H9 (cell line): Measurements from ENCODE around the gene KDM4F. TPM values are rescaled to one million over a fixed set of nuclear protein-coding genes. Genes with fewer than 3 reads are reported as not detected.

Source experiments
- DNase-seq: peaks from one replicate; pipeline ENCODE4 v3.0.0-alpha.2; 2017
- H2AFZ ChIP-seq: one replicate; pipeline ENCODE4 v1.6.1; 2013; ENCODE audit warnings: mild to moderate bottlenecking, low read length, control low read depth, moderate library complexity
- H2AK5ac ChIP-seq: 2 replicates; pipeline ENCODE4 v1.6.1; 2013; ENCODE audit warnings: low read length, control low read depth, mixed read lengths; ENCODE audit not compliant: insufficient read length
- H2BK120ac ChIP-seq: one replicate; pipeline ENCODE4 v1.6.1; 2013; ENCODE audit warnings: low read depth, mild to moderate bottlenecking, low read length, control low read depth, inconsistent platforms; ENCODE audit not compliant: poor library complexity, severe bottlenecking
- H2BK12ac ChIP-seq: 2 replicates; pipeline ENCODE4 v1.6.1; 2013; ENCODE audit warnings: low read length, control low read depth, mixed read lengths, low read depth; ENCODE audit not compliant: insufficient read length
- H2BK15ac ChIP-seq: 2 replicates; pipeline ENCODE4 v1.6.1; 2013; ENCODE audit warnings: low read depth, low read length, control low read depth
- H2BK20ac ChIP-seq: one replicate; pipeline ENCODE4 v1.6.1; 2013; ENCODE audit warnings: low read depth, mild to moderate bottlenecking, low read length, control low read depth, inconsistent platforms; ENCODE audit not compliant: poor library complexity, severe bottlenecking
- H2BK5ac ChIP-seq: 2 replicates; pipeline ENCODE4 v1.6.1; 2013; ENCODE audit warnings: low read length, control low read depth, mixed read lengths; ENCODE audit not compliant: insufficient read length
- H3K14ac ChIP-seq: 2 replicates; pipeline ENCODE4 v1.6.1; 2013; ENCODE audit warnings: low read length, control low read depth; ENCODE audit not compliant: insufficient read depth
- H3K18ac ChIP-seq: 2 replicates; pipeline ENCODE4 v1.6.1; 2013; ENCODE audit warnings: low read depth, mild to moderate bottlenecking, mixed read lengths, low read length, control low read depth; ENCODE audit not compliant: insufficient read length
- H3K23ac ChIP-seq: 2 replicates; pipeline ENCODE4 v1.6.1; 2013; ENCODE audit warnings: low read length, control low read depth, mixed read lengths, low read depth; ENCODE audit not compliant: insufficient read length
- H3K23me2 ChIP-seq: 2 replicates; pipeline ENCODE4 v1.6.1; 2013; ENCODE audit warnings: low read depth, mild to moderate bottlenecking, mixed read lengths, low read length, control low read depth; ENCODE audit not compliant: insufficient read length, poor library complexity, severe bottlenecking
- H3K27ac ChIP-seq: 2 replicates; pipeline ENCODE4 v1.5.1; 2013; ENCODE audit warnings: low read length, control low read depth, mixed read lengths, low read depth; ENCODE audit not compliant: insufficient read length
- H3K27me3 ChIP-seq: 2 replicates; pipeline ENCODE4 v1.6.1; 2013; ENCODE audit warnings: low read length, control low read depth, inconsistent platforms; ENCODE audit not compliant: insufficient read depth
- H3K4ac ChIP-seq: 2 replicates; pipeline ENCODE4 v1.6.1; 2013; ENCODE audit warnings: low read depth, mild to moderate bottlenecking, control low read depth, inconsistent platforms, low read length, moderate library complexity
- H3K4me1 ChIP-seq: 2 replicates; pipeline ENCODE4 v1.6.1; 2013; ENCODE audit warnings: low read length, control low read depth, inconsistent platforms; ENCODE audit not compliant: insufficient read depth
- H3K4me2 ChIP-seq: 2 replicates; pipeline ENCODE4 v1.6.1; 2013; ENCODE audit warnings: low read length, control low read depth, mixed read lengths; ENCODE audit not compliant: insufficient read length, insufficient read depth
- H3K56ac ChIP-seq: 2 replicates; pipeline ENCODE4 v1.6.1; 2013; ENCODE audit warnings: low read depth, mild to moderate bottlenecking, mixed read lengths, low read length, control low read depth; ENCODE audit not compliant: insufficient read length
- H3K79me1 ChIP-seq: 2 replicates; pipeline ENCODE4 v1.6.1; 2013; ENCODE audit warnings: low read depth, mild to moderate bottlenecking, moderate library complexity, low read length, control low read depth, inconsistent platforms; ENCODE audit not compliant: insufficient read depth, poor library complexity, severe bottlenecking
- H3K79me2 ChIP-seq: 2 replicates; pipeline ENCODE4 v1.6.1; 2013; ENCODE audit warnings: low read length, control low read depth, inconsistent platforms; ENCODE audit not compliant: insufficient read depth
- H3K9ac ChIP-seq: 2 replicates; pipeline ENCODE4 v1.6.1; 2013; ENCODE audit warnings: low read length, control low read depth, mixed read lengths; ENCODE audit not compliant: insufficient read length; ENCODE audit errors: extremely low read depth
- H3K9me3 ChIP-seq: one replicate; pipeline ENCODE4 v1.6.1; 2013; ENCODE audit warnings: low read depth, low read length, inconsistent platforms; ENCODE audit not compliant: control insufficient read depth
- H3T11ph ChIP-seq: one replicate; pipeline ENCODE4 v1.6.1; 2013; ENCODE audit warnings: mild to moderate bottlenecking, low read length, control low read depth, inconsistent platforms
- H4K20me1 ChIP-seq: one replicate; pipeline ENCODE4 v1.6.1; 2013; ENCODE audit not compliant: control insufficient read depth, insufficient read length, insufficient read depth
- H4K5ac ChIP-seq: 2 replicates; pipeline ENCODE4 v1.6.1; 2013; ENCODE audit warnings: low read depth, mild to moderate bottlenecking, mixed read lengths, low read length, control low read depth; ENCODE audit not compliant: insufficient read length
- H4K8ac ChIP-seq: replicated peaks from 2 replicates; pipeline ENCODE4 v1.6.1; 2013; ENCODE audit warnings: low read length, control low read depth, mixed read lengths, low read depth; ENCODE audit not compliant: insufficient read length
- H4K91ac ChIP-seq: 2 replicates; pipeline ENCODE4 v1.6.1; 2013; ENCODE audit warnings: low read depth, mild to moderate bottlenecking, moderate library complexity, mixed read lengths, low read length, control low read depth; ENCODE audit not compliant: insufficient read length
- H3K27ac Mint-ChIP-seq, 3 experiments: 2 replicates in 2 of 3; 3 replicates in 1 of 3; pipeline ENCODE4 v1.8.0; 2020 to 2021; ENCODE audit warnings: mixed read lengths in 3 of 3, mild to moderate bottlenecking in 1 of 3, moderate library complexity in 1 of 3
- H3K27me3 Mint-ChIP-seq: 2 replicates; pipeline ENCODE4 v1.8.0; 2021; ENCODE audit warnings: low read depth, mild to moderate bottlenecking, moderate library complexity, mixed read lengths
- H3K36me3 Mint-ChIP-seq, 3 experiments: 2 replicates in 2 of 3; 3 replicates in 1 of 3; pipeline ENCODE4 v1.8.0; 2020 to 2021; ENCODE audit warnings: low read depth in 3 of 3, mixed read lengths in 3 of 3; ENCODE audit not compliant: insufficient read depth in 1 of 3
- H3K4me1 Mint-ChIP-seq, 2 experiments: 2 replicates each; pipeline ENCODE4 v1.8.0; 2020; ENCODE audit warnings: mixed read lengths in 2 of 2
- H3K4me3 Mint-ChIP-seq, 2 experiments: 2 replicates in 1 of 2; 3 replicates in 1 of 2; pipeline ENCODE4 v1.8.0; 2020 to 2021; ENCODE audit warnings: mild to moderate bottlenecking in 2 of 2, mixed read lengths in 2 of 2, moderate library complexity in 1 of 2
- H3K9me3 Mint-ChIP-seq, 2 experiments: 2 replicates in 1 of 2; 3 replicates in 1 of 2; pipeline ENCODE4 v1.8.0; 2020; ENCODE audit warnings: mild to moderate bottlenecking in 2 of 2, mixed read lengths in 2 of 2, moderate library complexity in 1 of 2
- CTCF ChIP-seq: fragments of 200-600 bp; sonication (generic); conservative IDR thresholded peaks from 3 replicates; pipeline ENCODE4 v1.8.0; 2021; ENCODE audit warnings: antibody characterized with exemption, mild to moderate bottlenecking
- WGBS: extraction: QIAGEN DNeasy Blood & Tissue Kit; methylation state at CpG from one replicate; pipeline ENCODE4 v1.1.7; 2013; ENCODE audit warnings: missing lambda C conversion rate, low lambda C conversion rate, mixed read lengths; ENCODE audit not compliant: insufficient read length; ENCODE audit errors: extremely low coverage; 5-methylcytosine and 5-hydroxymethylcytosine counted together
- total RNA-seq: library from RNA; stranded (reverse); gene quantifications from 2 replicates; pipeline ENCODE4 v1.2.1, GENCODE V29; 2021

Gene KDM4F
- total RNA-seq, 1 experiment from 2014 or later: not detected

GRCh38 chr11:95059046-95059445, 9.8 kb downstream of the KDM4F start:
- no CpG with 5 or more reads among the region's 6 CpGs for WGBS
- Histone ChIP-seq H4K91ac (no peak overlapping the region), H2BK15ac (no peak overlapping the region)

More at GRCh38 chr11:95059046-95059445, 9.8 kb downstream of the KDM4F start:
- H3K27me3 Mint-ChIP-seq: peaks cover 55% of the 10 kb centered on the region
- no peak overlapping the region for H3K14ac ChIP-seq
- H3K9me3 ChIP-seq: no peaks in the 10 kb centered on the region
- no peak overlapping the region for H3K23ac ChIP-seq
- no peaks in the 10 kb centered on the region for H3K79me2 ChIP-seq
- no peak overlapping the region for H2BK12ac ChIP-seq
- no peak overlapping the region for H3K27ac Mint-ChIP-seq
- H3K36me3 Mint-ChIP-seq: no peaks in the 10 kb centered on the region
- H3K9me3 Mint-ChIP-seq: no peaks in the 10 kb centered on the region
- H3K4me1 ChIP-seq: no peaks in the 10 kb centered on the region
- no peak overlapping the region for H2BK5ac ChIP-seq
- no peak for DNase-seq
- no peak overlapping the region for H2BK20ac ChIP-seq
- H2AFZ ChIP-seq: no peak overlapping the region
- no peak overlapping the region for H3K4ac ChIP-seq
- no peak overlapping the region for H2AK5ac ChIP-seq
- H3K4me3 Mint-ChIP-seq: no peak overlapping the region
- no peaks in the 10 kb centered on the region for H3K27me3 ChIP-seq
- no peak overlapping the region for H3K27ac ChIP-seq
- no peaks in the 10 kb centered on the region for H3K23me2 ChIP-seq
- no peak overlapping the region for H3K18ac ChIP-seq
- no peak overlapping the region for H4K8ac ChIP-seq
- no peak overlapping the region for H3T11ph ChIP-seq
- no peaks in the 10 kb centered on the region for H3K4me1 Mint-ChIP-seq
- H3K9ac ChIP-seq: no peak overlapping the region
- H4K5ac ChIP-seq: no peak overlapping the region
- H3K79me1 ChIP-seq: no peaks in the 10 kb centered on the region
- no peak overlapping the region for H3K56ac ChIP-seq
- no peak overlapping the region for H2BK120ac ChIP-seq
- H3K4me2 ChIP-seq: no peak overlapping the region
- no peaks in the 10 kb centered on the region for H4K20me1 ChIP-seq
- TF ChIP-seq CTCF: no peak
